HG02943 (cell line): Measurements from ENCODE around the gene TBCE.
"Not testable (repeated sequence)": the region's sequence is repeated elsewhere in the genome, so short reads cannot be mapped to it uniquely, and the experiment has no call there.

Experiments
- ATAC-seq: cut with Tn5 transposase; IDR thresholded peaks from one replicate; pipeline ENCODE4 v1.9.1; 2021; ENCODE audit warnings: mild to moderate bottlenecking, low read depth, moderate library complexity; ENCODE audit not compliant: unreplicated experiment

TBCE gene

DNA sequence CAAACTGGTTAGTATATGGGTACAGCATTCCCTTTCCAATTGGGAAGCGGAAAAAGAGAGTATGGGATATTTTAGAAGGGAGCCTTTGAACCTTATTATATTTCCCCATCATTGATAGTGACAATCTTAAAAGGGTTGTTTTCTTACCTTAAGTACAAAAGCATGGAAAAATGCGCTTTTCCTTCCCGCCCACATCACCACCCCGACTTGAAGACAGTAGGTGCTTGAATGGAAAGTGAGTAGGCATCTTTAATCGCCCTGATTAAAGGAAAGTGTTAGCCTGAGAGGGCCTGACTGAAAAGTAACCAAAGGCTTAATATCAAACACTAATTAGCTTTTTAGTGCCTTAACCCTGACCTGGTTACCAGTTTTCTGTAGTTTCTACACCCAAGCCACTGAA is 23.5 kb upstream of the TBCE start:
- no peak for ATAC-seq

DNA sequence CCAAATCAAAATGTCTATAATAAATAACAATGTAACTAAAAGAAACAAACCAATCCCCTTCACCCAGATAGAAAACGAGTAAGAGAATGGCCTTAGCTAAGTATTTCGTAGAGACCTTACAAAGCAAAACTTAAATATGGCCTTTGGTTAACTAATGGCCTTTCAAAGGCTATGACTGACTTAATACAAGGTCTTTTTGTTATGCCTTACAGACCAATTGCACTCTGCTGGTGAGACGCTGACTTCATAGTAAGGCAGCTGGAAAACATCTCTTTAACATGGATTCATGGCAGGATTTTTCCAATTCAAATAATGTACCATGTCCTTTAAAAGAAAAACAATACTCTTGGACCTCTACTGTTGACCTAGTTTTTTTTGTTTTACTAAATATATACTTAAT is 15.8 kb upstream of the TBCE start:
- no peak for ATAC-seq

DNA sequence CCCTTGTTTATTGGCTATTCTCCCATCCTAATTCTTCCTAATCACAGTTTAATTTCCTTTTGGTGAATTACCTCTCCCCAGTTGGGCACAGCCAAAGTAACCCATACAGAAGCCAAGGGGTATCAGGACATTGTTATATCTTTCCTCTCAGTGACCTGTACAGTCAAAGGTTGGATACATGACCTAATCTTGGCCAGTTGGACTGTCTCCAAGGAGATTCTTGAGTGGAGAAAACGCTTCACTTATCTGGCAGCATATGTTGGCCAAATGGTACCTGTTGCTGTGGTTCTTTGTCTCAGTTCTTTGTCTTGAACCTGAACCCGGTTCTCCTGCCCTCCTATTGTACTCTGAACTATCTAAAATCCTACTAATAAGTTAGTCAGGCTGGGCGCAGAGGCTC is 15.3 kb upstream of the TBCE start:
- ATAC-seq = no peak

- ATAC-seq = no peak
Measured at GRCh38 chr1:235357485-235358373, 9.5 kb upstream of the TBCE start.

DNA sequence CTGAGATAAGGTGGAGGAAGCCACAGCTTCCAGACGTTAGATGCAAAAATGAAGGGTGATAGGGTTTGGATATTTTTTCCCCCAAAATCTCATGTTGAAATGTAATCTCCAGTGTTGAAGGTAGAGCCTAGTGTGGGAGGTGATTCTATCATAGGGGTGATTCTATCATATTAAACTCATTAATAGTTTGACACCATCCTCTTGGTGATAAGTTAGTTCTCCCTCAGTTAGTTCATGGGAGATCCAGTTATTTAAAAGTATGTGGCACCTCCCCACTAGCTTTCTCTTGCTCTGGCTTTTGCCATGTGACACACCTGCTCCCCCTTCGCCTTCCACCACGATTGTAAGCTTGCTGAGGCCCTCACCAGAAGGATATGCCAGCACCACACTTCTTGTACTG is 8.3 kb upstream of the TBCE start:
- ATAC-seq = no peak

DNA sequence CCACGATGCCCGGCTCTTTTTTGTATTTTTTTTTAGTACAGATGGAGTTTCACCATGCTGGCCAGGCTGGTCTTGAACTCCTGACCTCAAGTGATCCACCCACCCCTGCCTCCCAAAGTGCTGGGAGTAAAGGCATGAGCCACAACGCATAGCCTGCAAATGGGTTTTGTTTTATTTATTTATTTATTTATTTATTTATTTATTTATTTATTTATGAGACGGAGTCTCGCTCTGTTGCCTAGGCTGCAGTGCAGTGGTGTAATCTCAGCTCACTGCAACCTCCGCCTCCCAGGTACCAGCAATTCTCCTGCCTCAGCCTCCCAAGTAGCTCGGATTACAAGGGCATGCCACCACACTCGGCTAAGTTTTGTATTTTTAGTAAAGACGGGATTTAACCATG is 3.0 kb upstream of the TBCE start:
- ATAC-seq = not testable (repeated sequence)

DNA sequence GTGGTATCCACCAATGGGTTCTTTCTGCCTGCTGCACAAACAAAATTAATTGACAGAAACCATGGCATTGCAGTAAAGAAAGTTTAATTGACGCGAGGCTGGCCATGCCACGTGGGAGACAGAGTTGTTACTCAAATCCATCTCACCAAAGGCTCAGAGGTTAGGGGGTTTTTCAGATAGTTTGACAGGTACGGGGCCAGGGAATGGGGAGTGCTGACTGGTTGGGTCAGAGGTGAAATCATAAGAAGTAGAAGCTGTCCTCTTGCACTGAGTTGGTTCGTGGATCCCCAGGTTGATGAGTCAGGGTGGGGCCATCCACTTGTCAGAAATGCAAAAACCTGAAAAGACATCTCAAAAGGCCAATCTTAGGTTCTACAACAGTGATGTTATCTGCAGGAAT is 941 bp upstream of the TBCE start:
- no peak for ATAC-seq

DNA sequence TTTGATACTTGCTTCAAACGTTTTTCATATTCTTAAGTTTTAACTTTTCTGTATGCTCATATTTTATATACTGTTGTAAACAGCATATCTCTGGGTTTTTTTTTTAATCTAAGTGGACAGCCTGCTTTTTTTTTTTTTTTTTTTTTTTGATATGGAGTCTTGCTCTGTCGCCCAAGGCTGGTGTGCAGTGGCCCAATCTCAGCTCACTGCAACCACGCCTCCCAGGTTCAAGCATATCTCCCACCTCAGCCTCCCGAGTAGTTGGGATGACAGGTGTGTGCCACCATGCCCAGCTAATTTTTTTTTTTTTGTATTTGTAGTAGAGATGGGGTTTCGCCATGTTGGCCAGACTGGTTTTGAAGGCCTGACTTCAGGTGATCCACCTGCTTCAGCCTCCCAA is 1.2 kb downstream of the TBCE start:
- no peak for ATAC-seq

GRCh38 chr1:235369802-235370201 is 2.6 kb downstream of the TBCE start:
- ATAC-seq = no peak

- no peak for ATAC-seq
Measured at GRCh38 chr1:235375919-235376605, 8.8 kb downstream of the TBCE start.

DNA sequence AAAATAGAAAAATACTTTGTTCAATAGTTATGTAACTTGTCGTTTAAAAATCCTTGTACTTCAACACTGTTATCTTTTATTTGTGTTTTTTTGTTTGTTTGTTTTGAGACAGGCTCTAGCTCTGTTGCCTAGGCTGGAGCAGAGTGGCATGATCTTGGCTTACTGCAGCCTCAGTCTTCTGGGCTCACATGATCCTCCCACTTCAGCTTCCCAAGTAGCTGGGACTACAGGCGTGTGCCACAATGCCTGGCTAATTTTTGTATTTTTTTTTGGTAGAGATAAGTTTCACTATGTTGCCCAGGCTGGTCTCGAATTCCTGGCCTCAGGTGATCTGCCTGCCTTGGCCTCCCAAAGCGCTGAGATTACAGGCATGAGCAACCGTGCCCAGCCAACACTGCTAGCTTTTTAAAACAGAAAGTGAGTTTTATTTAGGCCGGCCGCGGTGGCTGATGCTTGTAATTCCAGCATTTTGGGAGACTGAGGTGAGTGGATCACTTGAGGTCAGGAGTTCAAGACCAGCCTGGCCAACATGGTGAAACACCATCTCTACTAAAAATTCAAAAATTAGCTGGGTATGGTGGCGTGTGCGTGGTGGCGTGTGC is 11.0 kb downstream of the TBCE start:
- not testable (repeated sequence) for ATAC-seq

GRCh38 chr1:235381955-235382739 is 14.9 kb downstream of the TBCE start:
- not testable (repeated sequence) for ATAC-seq

GRCh38 chr1:235385633-235386032 is 18.4 kb downstream of the TBCE start:
- ATAC-seq = not testable (repeated sequence)

DNA sequence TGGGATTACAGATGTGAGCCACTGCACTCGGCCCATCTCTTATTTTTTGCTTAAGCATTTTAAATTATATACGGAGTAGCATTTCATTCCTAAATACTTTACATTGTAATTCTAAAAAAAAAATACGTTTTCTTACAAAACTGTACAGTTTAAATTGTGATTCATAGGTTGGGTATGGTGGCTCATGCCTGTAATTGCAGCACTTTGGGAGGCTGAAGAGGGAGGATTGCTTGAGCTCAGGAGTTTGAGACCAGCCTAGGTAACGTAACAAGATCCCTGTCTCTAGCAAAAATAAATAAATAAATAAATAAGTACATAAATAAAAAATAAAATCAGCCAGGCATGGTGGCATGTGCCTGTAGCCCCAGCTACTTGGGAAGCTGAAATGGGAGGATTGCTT is 24.6 kb downstream of the TBCE start:
- ATAC-seq = no peak

- ATAC-seq = no peak
Measured at GRCh38 chr1:235397733-235398132, 30.5 kb downstream of the TBCE start.

GRCh38 chr1:235399661-235400060 is 32.4 kb downstream of the TBCE start:
- ATAC-seq = no peak

DNA sequence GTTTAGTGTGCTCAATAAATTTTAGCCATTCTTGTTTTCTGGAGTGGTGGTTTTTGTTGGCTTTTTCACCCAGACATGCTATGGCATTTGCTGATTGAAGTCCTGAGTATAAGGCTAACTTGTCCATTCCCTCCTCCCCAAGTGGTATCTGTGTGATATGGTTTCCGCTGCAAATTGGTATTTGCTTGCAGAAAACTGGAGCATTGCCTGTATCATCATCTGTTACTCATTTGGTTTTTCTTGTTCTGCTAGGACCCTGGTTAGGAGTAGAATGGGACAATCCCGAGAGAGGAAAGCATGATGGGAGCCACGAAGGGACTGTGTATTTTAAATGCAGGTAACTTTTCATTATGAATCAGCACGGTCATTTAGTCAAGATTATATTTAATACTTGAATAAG is 34.0 kb downstream of the TBCE start:
- ATAC-seq = no peak

DNA sequence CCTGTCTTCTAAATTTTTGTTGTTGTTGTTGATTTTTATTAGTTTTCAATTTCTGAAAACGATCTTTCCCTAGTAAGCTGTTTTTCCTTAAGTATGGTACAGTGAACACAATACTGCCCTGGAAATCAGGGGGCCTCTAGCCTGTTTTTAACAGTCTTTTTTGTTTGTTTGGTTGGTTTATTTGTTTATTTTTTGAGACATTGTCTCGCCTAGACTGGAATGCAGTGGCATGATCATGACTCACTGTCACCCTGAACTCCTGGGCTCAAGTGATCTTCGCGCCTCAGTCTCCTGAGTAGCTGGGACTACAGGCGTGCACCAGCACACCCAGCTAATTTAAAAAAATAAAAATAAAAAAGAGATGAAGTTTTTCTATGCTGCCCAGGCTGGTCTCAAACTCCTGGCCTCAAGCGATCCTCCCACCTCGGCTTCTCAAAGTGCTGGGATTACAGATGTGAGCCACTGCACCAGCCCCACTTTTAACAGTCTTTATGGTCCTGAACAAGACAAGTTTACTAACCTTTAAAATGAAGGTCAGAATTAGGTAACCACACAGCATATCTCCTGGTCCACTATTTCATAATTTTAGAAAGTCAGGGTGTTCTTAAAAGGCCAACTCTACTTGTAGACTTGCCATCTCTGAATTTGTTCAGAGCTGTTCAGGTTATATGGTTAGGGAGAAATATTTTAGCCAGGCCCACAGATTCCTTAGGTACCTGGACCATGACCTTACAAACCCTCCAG is 35.4 kb downstream of the TBCE start:
- no peak for ATAC-seq

GRCh38 chr1:235403593-235403992 is 36.4 kb downstream of the TBCE start:
- no peak for ATAC-seq

DNA sequence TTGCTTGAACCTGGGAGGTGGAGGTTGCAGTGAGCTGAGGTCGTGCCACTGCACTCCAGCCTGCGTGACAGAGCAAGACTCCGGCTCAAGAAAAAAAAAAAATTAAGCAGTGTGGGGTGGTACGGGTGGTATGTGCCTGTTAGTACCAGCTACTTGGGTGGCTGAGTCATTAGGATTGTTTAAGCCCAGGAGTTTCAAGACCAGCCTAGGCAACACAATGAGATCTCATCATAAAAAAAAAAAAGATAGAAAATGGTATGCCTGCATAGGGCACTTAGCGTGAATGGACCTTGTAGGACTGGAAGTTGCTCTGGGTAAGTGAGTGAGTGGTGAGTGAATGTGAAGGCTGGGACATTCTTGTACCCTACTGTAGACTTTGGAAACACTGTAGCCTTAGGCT is 37.0 kb downstream of the TBCE start:
- ATAC-seq = no peak
